ENCODE data around the gene RCOR3. TPM values are rescaled to one million over a fixed set of nuclear protein-coding genes. Genes with fewer than 3 reads are reported as not detected.
"Not testable (repeated sequence)": the region's sequence is repeated elsewhere in the genome, so short reads cannot be mapped to it uniquely, and the experiment has no call there.

The RCOR3 gene
- total and polyA plus RNA-seq, 4 donors: 12.5 to 70.7 (median 40.9) TPM

GRCh38 chr1:211309617-211310016 is 50.5 kb downstream of the RCOR3 start:
- Histone ChIP-seq H3K4me3 (ENCODE audit: low read length in 2 of 2) (no peak overlapping the region), H3K27me3 (ENCODE audit: control insufficient read depth in 1 of 2, insufficient read depth in 2 of 2, low read length in 1 of 2) (no peaks in the 10 kb centered on the region), H3K36me3 (ENCODE audit: control insufficient read depth in 1 of 2, insufficient read depth in 2 of 2, low read length in 1 of 2) (peaks cover 5 to 8% of the 10 kb centered on the region in 2 donors), H3K9me3 (ENCODE audit: control insufficient read depth, low read length) (no peaks in the 10 kb centered on the region), H3K27ac (ENCODE audit: low read depth in 1 of 2, low read length in 2 of 2) (no peak overlapping the region), H3K4me1 (ENCODE audit: control insufficient read depth in 1 of 2, insufficient read depth in 2 of 2, low read length in 2 of 2) (no peaks in the 10 kb centered on the region)
- ATAC-seq (ENCODE audit: low FRiP score) (no peak), DNase-seq (no peak)
- 69 to 76% methylated on average over 3 of the region's 3 CpGs for WGBS, 2 donors
- intact Hi-C loops (cut with DNase I): no loop called here

DNA sequence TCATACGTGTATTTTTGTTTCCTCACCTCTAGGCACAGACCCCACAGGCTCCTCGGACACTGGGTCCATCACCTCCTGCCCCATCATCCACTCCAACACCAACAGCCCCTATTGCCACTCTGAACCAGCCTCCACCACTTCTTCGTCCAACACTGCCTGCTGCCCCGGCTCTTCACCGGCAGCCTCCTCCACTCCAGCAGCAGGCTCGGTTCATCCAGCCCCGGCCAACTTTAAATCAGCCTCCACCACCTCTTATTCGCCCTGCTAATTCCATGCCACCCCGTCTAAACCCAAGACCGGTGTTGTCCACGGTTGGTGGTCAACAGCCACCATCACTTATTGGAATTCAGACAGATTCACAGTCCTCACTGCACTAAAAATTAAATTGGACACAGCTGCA is 54.2 kb downstream of the RCOR3 start:
- peaks cover 3 to 8% of the 10 kb centered on the region in 2 donors for H3K36me3 ChIP-seq (ENCODE audit: control insufficient read depth in 1 of 2, insufficient read depth in 2 of 2, low read length in 1 of 2)
- 90 to 92% methylated on average over 11 of the region's 11 CpGs for WGBS, 2 donors
- H3K4me3 ChIP-seq (ENCODE audit: low read length in 2 of 2): no peak overlapping the region
- H3K9me3 ChIP-seq (ENCODE audit: control insufficient read depth, low read length): no peaks in the 10 kb centered on the region
- H3K27ac ChIP-seq (ENCODE audit: low read depth in 1 of 2, low read length in 2 of 2): no peak overlapping the region
- ATAC-seq (ENCODE audit: low FRiP score) (no peak), DNase-seq (no peak)
- no peaks in the 10 kb centered on the region for H3K27me3 ChIP-seq (ENCODE audit: control insufficient read depth in 1 of 2, insufficient read depth in 2 of 2, low read length in 1 of 2)
- H3K4me1 ChIP-seq (ENCODE audit: control insufficient read depth in 1 of 2, insufficient read depth in 2 of 2, low read length in 2 of 2): no peaks in the 10 kb centered on the region
- intact Hi-C loops (cut with DNase I): no loop called here

- ATAC-seq (ENCODE audit: low FRiP score): no peak
Observed at GRCh38 chr1:211318576-211319280, 59.6 kb downstream of the RCOR3 start.

DNA sequence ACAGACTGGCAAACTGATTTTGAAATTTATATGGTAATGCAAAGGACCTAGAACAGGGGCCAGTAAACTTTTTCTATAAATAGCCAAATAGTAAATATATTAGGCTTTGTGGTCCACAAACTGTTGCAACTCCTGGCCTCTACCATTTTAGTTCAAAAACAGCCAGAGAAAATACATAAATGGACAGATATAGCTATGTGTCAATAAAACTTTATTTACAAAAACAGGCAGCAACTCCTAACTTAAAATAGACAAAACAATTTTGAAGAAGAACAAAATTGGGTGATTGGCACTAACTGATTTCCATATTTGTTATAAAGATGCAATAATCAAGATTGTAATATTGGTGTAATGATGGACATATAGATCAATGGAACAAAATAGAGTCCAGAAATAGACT is 60.7 kb downstream of the RCOR3 start:
- Histone ChIP-seq H3K4me1 (ENCODE audit: control insufficient read depth in 1 of 2, insufficient read depth in 2 of 2, low read length in 2 of 2) (no peaks in the 10 kb centered on the region), H3K9me3 (ENCODE audit: control insufficient read depth, low read length) (no peaks in the 10 kb centered on the region), H3K4me3 (ENCODE audit: low read length in 2 of 2) (no peak overlapping the region), H3K36me3 (ENCODE audit: control insufficient read depth in 1 of 2, insufficient read depth in 2 of 2, low read length in 1 of 2) (no peaks in the 10 kb centered on the region), H3K27me3 (ENCODE audit: control insufficient read depth in 1 of 2, insufficient read depth in 2 of 2, low read length in 1 of 2) (no peaks in the 10 kb centered on the region), H3K27ac (ENCODE audit: low read depth in 1 of 2, low read length in 2 of 2) (no peak overlapping the region)
- intact Hi-C loops (cut with DNase I): loop anchor here (5.0 to 10.0 kb wide), 3 partner anchors 152 to 335 kb away; no protein-coding TSS in a partner anchor
- ATAC-seq (ENCODE audit: low FRiP score) (no peak), DNase-seq (no peak)

More at GRCh38 chr1:211318576-211319280, 59.6 kb downstream of the RCOR3 start:
- H3K4me1 ChIP-seq (ENCODE audit: control insufficient read depth in 1 of 2, insufficient read depth in 2 of 2, low read length in 2 of 2): no peaks in the 10 kb centered on the region
- DNase-seq: no peak
- no peak overlapping the region for H3K4me3 ChIP-seq (ENCODE audit: low read length in 2 of 2)
- H3K9me3 ChIP-seq (ENCODE audit: control insufficient read depth, low read length): no peaks in the 10 kb centered on the region
- no peaks in the 10 kb centered on the region for H3K36me3 ChIP-seq (ENCODE audit: control insufficient read depth in 1 of 2, insufficient read depth in 2 of 2, low read length in 1 of 2)
- H3K27me3 ChIP-seq (ENCODE audit: control insufficient read depth in 1 of 2, insufficient read depth in 2 of 2, low read length in 1 of 2): no peaks in the 10 kb centered on the region
- intact Hi-C loops (cut with DNase I): no loop called here
- H3K27ac ChIP-seq (ENCODE audit: low read depth in 1 of 2, low read length in 2 of 2): no peak overlapping the region

GRCh38 chr1:211320980-211321379 is 61.8 kb downstream of the RCOR3 start:
- DNase-seq: no peak
- intact Hi-C loops (cut with DNase I): loop anchor here (5.0 to 10.0 kb wide), 3 partner anchors 151 to 334 kb away; no protein-coding TSS in a partner anchor
- Histone ChIP-seq H3K36me3 (ENCODE audit: control insufficient read depth in 1 of 2, insufficient read depth in 2 of 2, low read length in 1 of 2) (no peaks in the 10 kb centered on the region), H3K27ac (ENCODE audit: low read depth in 1 of 2, low read length in 2 of 2) (no peak overlapping the region), H3K4me1 (ENCODE audit: control insufficient read depth in 1 of 2, insufficient read depth in 2 of 2, low read length in 2 of 2) (no peaks in the 10 kb centered on the region), H3K4me3 (ENCODE audit: low read length in 2 of 2) (no peak overlapping the region), H3K27me3 (ENCODE audit: control insufficient read depth in 1 of 2, insufficient read depth in 2 of 2, low read length in 1 of 2) (no peaks in the 10 kb centered on the region), H3K9me3 (ENCODE audit: control insufficient read depth, low read length) (no peaks in the 10 kb centered on the region)
- WGBS, 2 donors: 91 to 92% methylated on average over 4 of the region's 4 CpGs
- ATAC-seq (ENCODE audit: low FRiP score): no peak

GRCh38 chr1:211321646-211322045 is 62.5 kb downstream of the RCOR3 start:
- WGBS, 2 donors: 95 to 97% methylated on average over 7 of the region's 7 CpGs
- H3K27me3 ChIP-seq (ENCODE audit: control insufficient read depth in 1 of 2, insufficient read depth in 2 of 2, low read length in 1 of 2); DNase-seq; ATAC-seq (ENCODE audit: low FRiP score); H3K36me3 ChIP-seq (ENCODE audit: control insufficient read depth in 1 of 2, insufficient read depth in 2 of 2, low read length in 1 of 2); H3K4me3 ChIP-seq (ENCODE audit: low read length in 2 of 2); H3K4me1 ChIP-seq (ENCODE audit: control insufficient read depth in 1 of 2, insufficient read depth in 2 of 2, low read length in 2 of 2); H3K9me3 ChIP-seq (ENCODE audit: control insufficient read depth, low read length); H3K27ac ChIP-seq (ENCODE audit: low read depth in 1 of 2, low read length in 2 of 2): not testable (repeated sequence)
- intact Hi-C loops (cut with DNase I): loop anchor here (2.0 to 10.0 kb wide), 4 partner anchors 151 to 333 kb away; no protein-coding TSS in a partner anchor

- Histone ChIP-seq H3K36me3 (ENCODE audit: control insufficient read depth in 1 of 2, insufficient read depth in 2 of 2, low read length in 1 of 2) (no peaks in the 10 kb centered on the region), H3K27me3 (ENCODE audit: control insufficient read depth in 1 of 2, insufficient read depth in 2 of 2, low read length in 1 of 2) (no peaks in the 10 kb centered on the region), H3K4me3 (ENCODE audit: low read length in 2 of 2) (no peak overlapping the region), H3K27ac (ENCODE audit: low read depth in 1 of 2, low read length in 2 of 2) (no peak overlapping the region), H3K4me1 (ENCODE audit: control insufficient read depth in 1 of 2, insufficient read depth in 2 of 2, low read length in 2 of 2) (no peaks in the 10 kb centered on the region), H3K9me3 (ENCODE audit: control insufficient read depth, low read length) (no peaks in the 10 kb centered on the region)
- 32 to 34% methylated on average over 9 of the region's 9 CpGs for WGBS, 2 donors
- intact Hi-C loops (cut with DNase I): loop anchor here (2.0 to 10.0 kb wide), 4 partner anchors 149 to 331 kb away; no protein-coding TSS in a partner anchor
- DNase-seq (no peak), ATAC-seq (ENCODE audit: low FRiP score) (no peak)
Observed at GRCh38 chr1:211323156-211324063, 64.2 kb downstream of the RCOR3 start.

DNA sequence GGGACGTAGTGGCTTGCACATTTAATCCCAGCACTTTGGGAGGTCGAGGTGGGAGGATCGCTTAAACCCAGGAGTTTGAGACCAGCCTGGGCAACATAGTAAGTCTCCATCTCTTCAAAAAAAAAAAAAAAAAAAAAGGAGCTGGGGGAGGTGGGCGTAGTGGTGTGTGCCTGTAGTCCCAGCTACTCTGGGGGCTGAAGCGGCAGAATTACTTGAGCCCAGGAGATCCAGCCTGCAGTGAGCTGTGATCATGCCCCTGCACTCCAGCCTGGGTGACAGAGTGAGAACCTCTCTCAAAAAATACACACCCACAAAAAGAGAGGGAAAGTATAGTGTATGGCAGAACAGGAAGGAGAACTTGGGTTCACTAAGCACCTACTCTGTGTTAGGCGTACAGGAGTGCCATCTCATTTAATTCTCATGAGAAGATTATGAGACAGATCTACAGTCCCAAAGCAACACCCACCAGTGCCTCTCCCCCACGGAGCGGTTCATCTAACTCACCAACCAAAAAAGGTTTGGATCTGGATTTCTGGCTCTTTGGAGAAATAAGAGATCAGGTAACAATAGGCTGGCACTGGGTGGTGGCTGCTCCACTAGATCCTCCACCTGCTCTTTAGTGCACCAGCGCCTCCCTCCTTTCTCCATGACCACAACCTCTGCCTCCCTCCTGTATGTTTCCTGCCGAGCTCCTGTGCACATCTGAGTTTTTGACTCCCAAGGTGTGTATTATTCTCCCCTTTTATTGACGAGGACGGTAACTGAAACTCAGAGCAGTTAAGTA is 66.0 kb downstream of the RCOR3 start:
- H3K4me1 ChIP-seq (ENCODE audit: control insufficient read depth in 1 of 2, insufficient read depth in 2 of 2, low read length in 2 of 2): peaks cover 0 to 5% of the 10 kb centered on the region in 2 donors
- no peaks in the 10 kb centered on the region for H3K9me3 ChIP-seq (ENCODE audit: control insufficient read depth, low read length)
- no peak for DNase-seq
- no peaks in the 10 kb centered on the region for H3K27me3 ChIP-seq (ENCODE audit: control insufficient read depth in 1 of 2, insufficient read depth in 2 of 2, low read length in 1 of 2)
- H3K27ac ChIP-seq (ENCODE audit: low read depth in 1 of 2, low read length in 2 of 2): no peak overlapping the region
- WGBS, 2 donors: 85 to 87% methylated on average over 12 of the region's 12 CpGs
- H3K36me3 ChIP-seq (ENCODE audit: control insufficient read depth in 1 of 2, insufficient read depth in 2 of 2, low read length in 1 of 2): no peaks in the 10 kb centered on the region
- no peak overlapping the region for H3K4me3 ChIP-seq (ENCODE audit: low read length in 2 of 2)
- ATAC-seq (ENCODE audit: low FRiP score): no peak
- intact Hi-C loops (cut with DNase I): loop anchor here (5.0 to 10.0 kb wide), 7 partner anchors 37 to 330 kb away; no protein-coding TSS in a partner anchor
